DMS 273 (cell line): Measurements from ENCODE around the gene HEATR5A.
"Not testable (repeated sequence)": the region's sequence is repeated elsewhere in the genome, so short reads cannot be mapped to it uniquely, and the experiment has no call there.

ENCODE experiments used
- DNase-seq: peaks from one replicate; lab custom pipeline; 2025; ENCODE audit not compliant: unreplicated experiment; lab: John Stamatoyannopoulos, UW

Gene HEATR5A

DNA sequence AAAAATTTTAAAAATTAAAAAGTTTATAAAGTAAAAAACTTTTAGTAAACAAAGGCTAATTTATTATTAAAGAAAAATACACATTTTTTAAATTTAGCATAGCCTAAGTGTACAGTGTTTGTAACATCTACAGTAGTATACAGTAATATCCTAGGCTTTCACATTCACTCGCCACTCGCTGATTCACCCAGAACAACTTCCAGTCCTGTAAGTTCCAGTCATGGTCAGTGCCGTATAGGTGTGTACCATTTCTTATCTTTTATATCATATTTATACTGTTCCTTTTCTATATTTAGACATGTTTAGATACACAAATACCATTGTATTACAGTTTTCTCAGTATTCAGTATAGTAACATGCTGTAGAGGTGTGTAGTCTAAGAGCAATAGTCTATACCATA lies 28.9 kb downstream of the HEATR5A start:
- no peak for DNase-seq

DNA sequence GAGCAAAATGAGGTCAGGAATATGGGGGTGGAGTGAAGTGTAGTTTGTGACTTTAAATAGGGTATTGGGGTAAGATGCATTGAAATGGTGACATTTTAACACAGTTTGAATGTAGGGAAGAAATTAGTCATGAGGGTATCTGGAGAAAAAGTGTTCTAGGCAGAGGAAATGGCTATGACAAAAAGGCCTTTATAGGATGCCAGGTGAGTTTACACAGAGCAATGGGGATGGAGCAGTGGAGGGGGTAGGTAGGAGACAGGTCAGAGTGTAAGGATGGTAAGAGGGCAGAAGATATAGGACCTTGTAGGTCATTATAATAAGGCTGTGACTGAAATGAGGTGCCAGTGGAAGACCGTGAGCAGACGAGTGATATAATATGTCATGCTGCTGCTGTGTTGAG lies 30.4 kb downstream of the HEATR5A start:
- DNase-seq = no peak

DNA sequence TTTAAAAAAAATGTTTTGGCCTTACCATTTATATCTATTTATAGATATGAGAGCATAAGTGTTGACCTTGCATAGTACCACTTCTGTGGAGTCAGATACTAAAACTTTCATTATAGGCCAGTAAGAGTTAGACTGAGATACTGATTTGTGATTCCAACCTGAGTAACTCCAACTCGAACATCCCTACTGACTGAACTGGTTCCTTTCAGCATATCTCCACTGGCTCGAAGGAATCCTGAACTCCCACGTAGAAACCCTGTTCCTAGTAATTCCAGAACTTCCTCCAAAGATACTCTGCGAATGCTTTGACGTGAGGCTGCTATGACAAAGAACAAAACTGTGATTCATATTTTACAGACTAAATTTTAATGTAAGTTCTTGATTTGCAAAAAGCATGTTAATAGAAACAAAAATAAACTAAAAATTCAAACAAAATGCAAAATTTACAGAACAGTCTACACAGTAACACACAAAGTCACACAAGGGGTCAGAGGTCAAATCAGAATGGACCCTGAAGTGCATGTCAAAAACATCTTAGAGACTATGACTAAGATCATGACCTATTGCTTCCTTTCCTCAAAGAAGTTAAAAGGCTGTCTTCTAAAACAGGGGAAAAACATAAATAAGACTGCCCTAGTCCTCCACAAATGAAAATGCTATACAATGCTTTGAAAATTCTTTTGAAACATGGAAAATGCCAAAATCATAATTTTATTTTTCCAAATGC lies 31.5 kb downstream of the HEATR5A start:
- no peak for DNase-seq

- no peak for DNase-seq
These were observed 33.3 kb downstream of the HEATR5A start for GRCh38 chr14:31387091-31387490.

DNA sequence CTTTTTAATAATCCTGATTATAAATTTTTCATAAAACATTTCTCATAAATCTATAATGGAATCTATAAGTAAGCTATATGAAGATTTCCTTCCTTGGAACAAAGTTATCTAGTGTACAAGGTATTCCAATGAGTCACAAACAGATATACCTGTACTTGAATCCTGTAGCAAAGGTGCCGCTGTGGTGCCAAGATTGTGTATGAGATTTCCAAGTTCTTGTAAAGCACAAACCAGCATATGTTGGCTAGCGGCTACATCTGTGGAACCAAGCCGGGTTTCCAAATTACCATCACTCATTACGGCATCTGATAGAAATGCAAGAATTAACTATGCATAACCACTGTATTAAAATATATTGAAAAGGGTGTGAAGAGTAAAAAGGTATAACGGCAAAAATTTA lies 34.1 kb downstream of the HEATR5A start:
- no peak for DNase-seq

- DNase-seq = no peak
These were observed 38.1 kb downstream of the HEATR5A start for GRCh38 chr14:31382221-31382620.

DNA sequence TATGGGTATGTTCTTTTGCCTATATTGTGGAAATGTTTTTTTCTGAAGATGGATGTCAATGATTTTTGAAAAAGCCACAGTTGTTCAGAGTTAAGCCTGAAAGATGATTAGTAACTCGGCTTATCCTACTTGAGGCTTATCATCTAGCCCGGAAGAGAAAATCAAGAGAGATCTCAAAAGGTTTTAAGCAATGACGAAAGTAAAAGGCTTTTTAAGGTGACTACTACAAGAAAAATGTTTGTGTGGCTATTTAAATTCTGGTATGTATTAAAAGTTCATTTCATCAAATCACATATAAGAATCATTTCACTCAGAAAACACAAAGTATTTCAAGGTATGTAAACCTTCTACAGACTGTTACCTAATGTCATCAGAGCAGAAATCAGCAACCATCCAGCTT lies 40.2 kb downstream of the HEATR5A start:
- no peak for DNase-seq

DNA sequence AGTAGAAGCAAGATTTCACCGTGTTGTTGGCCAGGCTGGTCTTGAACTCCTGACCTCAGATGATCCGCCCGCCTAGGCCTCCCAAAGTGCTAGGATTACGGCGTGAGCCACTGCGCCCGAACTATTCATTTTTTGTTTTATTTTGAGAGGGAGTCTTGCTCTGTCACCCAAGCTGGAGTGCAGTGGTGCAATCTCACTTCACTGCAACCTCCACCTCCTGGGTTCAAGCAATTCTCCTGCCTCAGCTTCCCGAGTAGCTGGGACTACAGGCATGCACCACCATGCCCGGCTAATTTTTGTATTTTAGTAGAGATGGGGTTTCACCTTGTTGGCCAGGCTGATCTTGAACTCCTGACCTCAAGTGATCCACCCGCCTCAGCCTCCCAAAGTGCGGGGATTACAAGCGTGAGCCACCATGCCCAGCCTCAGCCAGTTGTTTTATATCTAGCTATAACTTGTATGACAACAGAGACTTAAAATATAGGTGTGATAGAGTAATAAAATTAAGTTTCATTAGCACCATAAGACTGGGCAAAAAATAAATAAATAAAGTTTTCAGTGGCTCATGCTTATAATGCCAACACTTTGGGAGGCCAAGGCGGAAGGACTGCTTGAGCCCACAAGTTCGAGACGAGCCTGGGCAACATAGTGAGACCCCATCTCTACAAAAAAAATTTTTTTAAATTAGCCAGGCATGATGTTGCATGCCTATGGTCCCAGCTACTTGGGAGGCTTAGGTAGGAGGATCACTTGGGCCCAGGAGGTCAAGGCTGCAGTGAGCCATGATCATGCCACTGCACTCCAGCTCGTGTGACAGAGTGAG lies 41.0 kb downstream of the HEATR5A start:
- DNase-seq = not testable (repeated sequence)

GRCh38 chr14:31377433-31377832 lies 42.9 kb downstream of the HEATR5A start:
- no peak for DNase-seq

- DNase-seq = no peak
These were observed 48.7 kb downstream of the HEATR5A start for GRCh38 chr14:31371646-31372045.

GRCh38 chr14:31363331-31364073 lies 56.8 kb downstream of the HEATR5A start:
- DNase-seq = no peak

GRCh38 chr14:31362746-31363145 lies 57.6 kb downstream of the HEATR5A start:
- DNase-seq = no peak

- DNase-seq = not testable (repeated sequence)
These were observed 58.6 kb downstream of the HEATR5A start for GRCh38 chr14:31361761-31362160.

GRCh38 chr14:31360919-31361662 lies 59.3 kb downstream of the HEATR5A start:
- no peak for DNase-seq

- DNase-seq = no peak
These were observed 63.1 kb downstream of the HEATR5A start for GRCh38 chr14:31357279-31357678.

DNA sequence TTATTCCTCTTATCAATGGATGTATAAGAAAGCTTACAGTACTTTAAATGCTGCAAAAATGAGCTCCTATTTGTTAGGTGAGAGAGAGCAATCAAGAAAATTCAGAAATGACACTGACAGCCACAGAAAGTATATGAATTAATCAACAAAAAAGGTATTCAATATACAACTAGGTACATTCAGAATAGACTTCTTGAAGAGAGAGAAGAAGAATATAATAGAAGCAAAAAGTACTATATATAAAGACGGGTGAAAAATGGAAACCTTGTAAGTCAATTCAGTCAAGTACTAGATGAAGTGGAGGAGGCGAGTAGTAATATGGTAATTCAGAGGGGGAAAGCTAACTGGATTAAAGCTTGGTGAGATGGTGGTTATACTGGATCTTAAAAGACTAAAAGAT lies 74.3 kb downstream of the HEATR5A start:
- DNase-seq = no peak

- no peak for DNase-seq
These were observed 79.1 kb downstream of the HEATR5A start for GRCh38 chr14:31341280-31341679.

DNA sequence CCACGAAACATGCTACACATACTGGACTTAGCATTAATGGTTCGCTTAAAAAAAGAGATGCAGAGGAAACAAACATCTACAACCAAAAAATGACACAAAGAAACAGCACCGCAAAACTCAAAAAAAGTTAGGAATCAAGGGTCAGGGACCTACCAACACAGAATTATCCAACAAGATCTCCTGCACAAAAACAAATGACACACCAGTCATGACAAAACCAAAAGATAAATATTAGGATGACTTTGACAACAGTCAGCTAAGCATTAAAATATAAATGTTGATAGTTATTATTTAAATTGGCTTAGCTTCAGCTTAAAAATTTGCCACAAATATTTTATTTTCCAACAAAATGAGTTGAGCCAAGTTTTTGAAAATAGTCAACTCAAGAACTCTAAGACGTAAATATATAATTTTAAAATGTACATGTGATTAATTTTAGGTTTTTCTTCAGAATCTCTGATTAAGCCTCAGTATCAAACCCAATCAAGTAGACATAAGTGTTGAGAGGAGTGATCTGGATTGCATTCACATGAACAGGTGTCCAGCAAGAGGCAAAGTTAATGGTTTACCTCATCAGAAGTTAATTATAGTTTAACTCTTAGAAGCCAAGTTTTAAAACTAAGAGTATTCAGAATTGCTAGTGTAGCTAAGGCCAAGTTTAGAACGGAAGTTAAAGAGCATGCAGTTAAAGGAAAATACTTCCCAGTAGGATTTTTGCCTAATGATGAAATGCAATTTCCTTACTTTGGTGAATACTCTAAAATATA lies 79.9 kb downstream of the HEATR5A start:
- no peak for DNase-seq

DNA sequence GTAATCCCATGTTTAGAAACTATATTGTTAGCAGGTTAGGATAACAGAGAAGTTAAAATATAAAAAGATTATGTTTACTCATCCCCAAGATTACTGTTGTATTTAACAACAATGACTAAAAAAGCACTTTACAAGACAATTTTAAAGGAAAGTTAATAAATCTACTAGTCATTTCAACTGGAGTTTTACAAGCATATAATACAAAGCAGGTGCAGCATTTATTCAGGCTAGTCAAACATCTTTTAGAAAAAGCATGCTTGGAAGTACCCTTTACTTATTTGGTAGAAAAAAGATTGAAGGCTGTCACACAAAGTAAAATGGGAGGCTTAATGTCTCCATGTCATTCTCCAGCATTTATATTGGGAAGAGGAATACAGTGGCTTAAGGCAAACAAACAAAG lies 80.6 kb downstream of the HEATR5A start:
- DNase-seq = no peak

- no peak for DNase-seq
These were observed 83.0 kb downstream of the HEATR5A start for GRCh38 chr14:31337331-31337730.
